ENCODE results near the gene SETSIP.
A peak's percentile ranks its signal among the peaks of the same experiment; 100 is the strongest.
"Not testable (repeated sequence)": the region's sequence is repeated elsewhere in the genome, so short reads cannot be mapped to it uniquely, and the experiment has no call there.

SETSIP gene, protein sequence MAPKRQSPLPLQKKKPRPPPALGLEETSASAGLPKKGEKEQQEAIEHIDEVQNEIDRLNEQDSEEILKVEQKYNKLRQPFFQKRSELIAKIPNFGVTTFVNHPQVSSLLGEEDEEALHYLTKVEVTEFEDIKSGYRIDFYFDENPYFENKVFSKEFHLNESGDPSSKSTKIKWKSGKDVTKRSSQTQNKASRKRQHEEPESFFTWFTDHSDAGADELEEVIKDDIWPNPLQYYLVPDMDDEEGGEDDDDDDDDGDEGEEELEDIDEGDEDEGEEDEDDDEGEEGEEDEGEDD

DNA sequence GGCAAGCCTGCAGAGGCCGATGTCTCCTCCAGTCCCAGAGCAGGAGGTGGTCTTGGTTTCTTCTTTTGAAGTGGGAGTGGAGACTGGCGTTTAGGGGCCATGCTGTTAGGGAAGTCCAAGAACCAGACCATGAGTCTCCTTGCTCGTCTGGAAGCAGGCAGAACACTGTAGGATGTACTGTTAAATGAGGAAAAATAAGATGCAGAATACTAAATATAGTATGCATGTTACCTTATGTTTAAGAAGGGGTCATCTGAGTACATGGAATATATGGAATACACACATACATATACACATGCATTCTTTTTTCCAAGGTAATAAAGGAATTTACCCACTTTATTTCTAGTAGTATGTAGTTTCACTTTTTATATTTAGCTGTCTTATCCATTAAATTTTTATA lies at the start of gene SETSIP:
Gene SETSIP, minus strand, starts transcription at position 101 of the 400 bp plus-strand sequence. Its CDS starts 0 bp downstream, at position 101.
- no peak for DNase-seq

- DNase-seq: no peak
Observed at GRCh38 chr1:92123868-92124267, 48.7 kb upstream of the SETSIP start.

DNA sequence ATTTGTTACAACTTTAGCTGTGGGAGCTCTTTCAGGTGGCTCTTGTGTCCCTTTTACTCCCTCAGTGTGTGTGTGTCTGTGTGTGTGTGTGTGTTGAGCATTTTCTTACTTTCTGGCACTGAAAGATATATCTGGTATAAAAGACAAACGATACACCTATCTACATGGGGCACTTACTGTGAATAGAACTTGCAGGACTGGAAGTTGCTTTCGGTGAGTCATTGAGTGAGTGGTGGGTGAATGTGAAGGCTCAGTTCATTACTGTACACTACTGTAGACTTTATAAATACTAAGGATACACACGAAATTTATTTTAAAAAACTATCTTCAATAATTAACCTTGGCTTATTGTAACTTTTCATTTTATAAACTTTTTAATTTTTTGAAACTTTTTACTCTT lies 43.6 kb upstream of the SETSIP start:
- no peak for DNase-seq

DNA sequence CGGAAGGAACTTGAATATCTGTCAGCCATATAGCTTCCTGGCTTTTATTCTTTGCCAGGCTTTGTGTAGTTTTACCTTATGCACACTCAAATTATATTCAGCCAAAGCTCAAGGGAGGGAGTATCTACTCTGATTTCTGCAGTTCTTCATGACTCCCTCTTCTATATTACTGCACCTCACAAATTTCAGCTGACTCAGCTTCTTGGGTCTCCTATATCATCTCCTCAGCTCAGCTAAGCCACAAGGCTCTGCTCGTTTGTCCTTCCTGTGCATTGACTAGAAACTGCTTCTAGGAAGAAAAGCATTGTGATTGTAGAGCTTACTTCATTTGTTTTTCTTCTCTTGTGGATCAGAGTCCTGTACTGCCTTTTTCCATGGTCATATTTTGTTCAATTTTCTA lies 42.3 kb upstream of the SETSIP start:
- no peak for DNase-seq

- DNase-seq: no peak
Observed at GRCh38 chr1:92108631-92109030, 33.4 kb upstream of the SETSIP start.

DNA sequence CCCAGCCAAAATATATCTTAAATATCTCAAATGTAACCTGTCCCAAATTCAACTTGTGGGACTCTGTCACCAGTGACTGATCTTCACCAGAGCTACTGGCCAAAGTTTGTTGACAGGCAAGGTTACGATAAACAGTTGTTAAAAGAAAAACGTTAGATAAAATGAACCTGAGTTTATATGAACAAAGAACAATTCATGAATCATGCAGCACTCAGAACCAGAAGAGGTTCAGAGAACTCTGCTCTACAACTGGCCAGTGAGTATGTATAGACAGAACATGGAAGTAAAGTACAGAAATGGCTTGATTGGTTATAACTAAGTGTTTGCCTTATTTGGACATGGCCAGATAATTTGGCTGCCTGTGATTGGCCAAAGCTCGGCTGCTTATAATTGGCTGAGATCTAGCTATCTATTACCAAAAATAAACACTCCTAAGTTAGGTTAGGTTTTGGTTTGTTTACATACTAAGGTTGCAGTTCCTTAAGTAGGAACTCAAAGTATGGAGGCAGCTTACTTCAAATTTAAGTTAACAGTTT lies 30.4 kb upstream of the SETSIP start:
- DNase-seq: no peak

GRCh38 chr1:92096317-92096716 lies 21.1 kb upstream of the SETSIP start:
- DNase-seq: no peak

DNA sequence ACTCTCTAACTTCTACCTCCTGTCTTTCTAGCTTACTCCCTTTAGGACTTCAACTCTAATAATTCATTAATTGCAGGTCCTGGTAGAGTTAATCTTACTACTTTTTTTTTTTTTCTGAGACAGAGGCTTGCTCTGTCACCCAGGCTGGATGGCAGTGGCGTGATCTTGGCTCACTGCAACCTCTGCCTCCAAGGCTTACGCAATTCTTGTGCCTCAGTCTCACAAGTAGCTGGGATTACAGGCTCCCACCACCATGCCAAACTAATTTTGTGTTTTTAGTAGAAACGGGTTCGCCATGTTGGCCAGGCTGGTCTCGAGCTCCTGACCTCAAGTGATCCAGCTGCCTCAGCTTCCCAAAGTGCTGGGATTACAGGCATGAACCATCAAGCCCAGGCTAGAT lies 20.7 kb upstream of the SETSIP start:
- no peak for DNase-seq

GRCh38 chr1:92094595-92094994 lies 19.4 kb upstream of the SETSIP start:
- DNase-seq: no peak

DNA sequence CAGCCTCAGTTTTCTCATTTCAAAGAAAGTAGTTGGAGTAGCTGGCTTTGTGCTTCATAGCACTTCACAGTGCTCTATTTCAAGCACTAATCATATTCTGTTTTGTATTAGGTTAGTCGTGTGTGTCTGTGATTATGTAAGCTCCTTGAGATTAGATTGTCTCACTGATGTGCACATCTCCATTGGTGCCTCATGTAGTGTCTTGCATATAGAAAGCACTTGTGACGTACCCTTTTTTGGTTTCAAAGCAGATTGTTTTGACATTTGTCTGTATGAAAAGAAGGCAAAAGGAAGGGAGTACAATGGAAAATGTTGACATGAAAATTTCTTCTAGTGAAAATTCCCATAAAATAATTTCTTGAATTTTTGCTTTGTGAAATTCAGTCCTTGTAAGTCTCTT lies 18.9 kb upstream of the SETSIP start:
- no peak for DNase-seq

- no peak for DNase-seq
Observed at GRCh38 chr1:92091625-92092024, 16.4 kb upstream of the SETSIP start.

GRCh38 chr1:92087542-92087941 lies 12.3 kb upstream of the SETSIP start:
- DNase-seq: no peak

GRCh38 chr1:92085727-92086126 lies 10.5 kb upstream of the SETSIP start:
- no peak for DNase-seq

DNA sequence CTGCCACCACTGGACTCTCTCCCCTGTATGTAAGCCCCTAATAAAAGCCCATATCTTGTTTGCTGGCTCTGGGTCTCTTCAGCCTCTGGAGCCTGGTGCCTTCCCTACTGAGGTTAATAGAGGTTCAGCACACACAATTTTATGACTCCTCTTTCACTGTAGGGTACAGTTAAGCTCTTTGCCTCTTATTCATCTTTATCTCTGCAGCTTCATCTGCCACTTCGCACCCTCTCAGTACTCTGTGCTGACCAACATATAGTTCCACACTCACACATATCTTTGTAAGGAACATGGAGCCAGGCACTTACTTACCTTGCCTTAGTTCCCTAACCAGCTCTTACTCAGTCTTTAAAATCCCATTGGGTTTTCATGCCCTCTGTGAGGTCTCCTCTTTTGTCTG lies 9.4 kb upstream of the SETSIP start:
- no peak for DNase-seq

DNA sequence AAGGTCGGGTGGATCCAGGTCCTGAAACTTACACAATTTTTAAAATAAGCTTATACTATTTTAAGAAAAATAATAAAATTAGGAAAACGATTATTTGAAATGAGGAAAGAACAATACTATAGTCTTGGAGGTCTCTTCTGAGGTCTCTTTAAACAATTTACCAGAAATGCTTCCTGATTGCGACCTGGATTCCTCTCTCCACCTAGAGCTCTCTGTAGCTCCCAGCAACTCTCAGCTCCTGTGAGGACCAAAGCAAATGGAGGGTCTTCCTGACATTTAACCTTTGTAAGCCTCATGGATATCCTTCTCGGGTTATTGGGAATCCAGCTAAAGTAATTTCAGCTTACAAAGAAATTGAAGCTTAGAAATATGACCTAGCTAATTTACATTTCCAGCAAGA lies 5.8 kb upstream of the SETSIP start:
- DNase-seq: no peak

DNA sequence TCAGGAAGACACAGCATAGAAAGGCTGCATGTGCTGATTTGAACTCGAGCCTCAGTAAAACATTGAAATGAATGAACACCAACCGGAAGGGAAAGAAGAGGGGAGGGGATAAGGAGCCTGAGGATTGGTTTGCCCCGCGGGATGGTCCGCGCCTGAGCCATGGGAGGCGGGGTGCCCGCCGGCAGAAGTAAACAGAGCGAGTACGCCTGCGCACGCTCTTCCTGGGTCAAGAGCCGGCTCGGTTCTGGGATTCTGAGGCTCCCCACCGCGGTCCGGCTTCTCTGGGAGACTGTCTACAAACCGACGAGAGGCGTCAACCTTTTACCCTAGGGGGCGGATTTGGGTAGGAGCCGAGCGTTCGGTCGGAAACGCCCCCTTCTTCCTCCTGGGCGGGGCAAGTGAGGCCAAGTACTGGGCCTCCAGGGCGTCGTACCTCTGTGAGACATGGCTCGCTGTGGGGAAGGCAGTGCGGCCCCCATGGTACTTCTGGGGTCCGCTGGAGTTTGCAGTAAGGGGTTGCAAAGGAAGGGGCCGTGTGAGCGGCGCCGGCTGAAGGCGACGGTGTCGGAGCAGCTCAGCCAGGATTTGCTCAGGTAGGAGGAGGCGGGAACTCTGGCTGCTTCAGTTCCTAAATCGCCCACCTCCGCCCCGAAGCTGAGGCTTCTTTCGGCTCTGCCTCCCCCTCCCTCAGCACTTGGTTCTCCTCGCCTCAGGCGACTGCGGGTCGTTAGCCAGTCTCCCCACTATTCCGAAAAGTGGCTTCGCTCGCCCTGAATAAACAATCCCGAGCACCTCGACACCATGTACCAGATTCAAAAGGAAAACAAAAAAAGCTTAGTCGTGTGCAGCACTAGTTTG lies 5.1 kb upstream of the SETSIP start, which contains the start of gene BTBD8:
Gene BTBD8, plus strand, starts transcription at position 218 of the 858 bp plus-strand sequence. Its CDS starts 227 bp downstream, at position 445.
- DNase-seq: peak; percentile 77

DNA sequence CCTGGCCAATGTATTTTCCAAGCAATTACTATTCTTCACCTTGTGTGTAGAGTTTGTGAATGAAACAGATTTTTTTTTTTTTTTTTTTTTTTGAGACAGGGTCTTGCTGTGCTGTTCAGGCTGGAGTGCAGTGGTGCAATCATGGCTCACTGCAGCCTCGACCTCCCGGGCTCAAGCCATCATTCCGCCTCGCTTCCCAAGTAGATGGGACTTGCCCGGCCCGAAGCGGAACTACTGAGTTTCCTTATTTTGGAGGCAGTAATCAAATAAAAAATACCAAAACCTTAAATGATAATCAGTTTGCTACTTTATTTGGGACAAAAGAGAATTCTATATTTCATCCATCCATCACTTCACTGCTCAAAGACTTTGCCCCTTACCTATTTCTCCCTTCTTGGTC lies 4.2 kb upstream of the SETSIP start:
- DNase-seq: no peak

GRCh38 chr1:92078077-92078476 lies 2.9 kb upstream of the SETSIP start:
- DNase-seq: not testable (repeated sequence)

DNA sequence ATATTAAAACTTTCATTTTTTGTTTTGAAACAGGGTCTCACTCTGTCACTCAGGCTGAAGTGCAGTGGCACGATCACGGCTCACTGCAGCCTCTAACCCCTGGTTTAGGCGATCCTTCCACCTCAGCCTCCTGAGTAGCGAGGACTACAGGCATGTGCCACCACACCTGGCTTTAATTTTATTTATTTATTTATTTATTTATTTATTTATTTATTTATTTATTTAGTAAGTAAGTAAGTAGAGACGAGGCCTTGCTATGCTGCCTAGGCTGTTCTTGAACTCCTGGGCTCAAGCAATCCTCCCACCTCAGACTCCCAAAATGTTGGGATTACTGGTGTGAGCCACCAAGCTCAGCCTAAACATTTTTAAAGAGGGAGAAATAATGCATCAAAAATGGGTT lies 1.2 kb upstream of the SETSIP start:
- DNase-seq: no peak

GRCh38 chr1:92074446-92074845 lies 765 bp downstream of the SETSIP start:
- not testable (repeated sequence) for DNase-seq

- no peak for DNase-seq
Observed at GRCh38 chr1:92070892-92071291, 4.3 kb downstream of the SETSIP start.

- DNase-seq: no peak
Observed at GRCh38 chr1:92066321-92066720, 8.9 kb downstream of the SETSIP start.

DNA sequence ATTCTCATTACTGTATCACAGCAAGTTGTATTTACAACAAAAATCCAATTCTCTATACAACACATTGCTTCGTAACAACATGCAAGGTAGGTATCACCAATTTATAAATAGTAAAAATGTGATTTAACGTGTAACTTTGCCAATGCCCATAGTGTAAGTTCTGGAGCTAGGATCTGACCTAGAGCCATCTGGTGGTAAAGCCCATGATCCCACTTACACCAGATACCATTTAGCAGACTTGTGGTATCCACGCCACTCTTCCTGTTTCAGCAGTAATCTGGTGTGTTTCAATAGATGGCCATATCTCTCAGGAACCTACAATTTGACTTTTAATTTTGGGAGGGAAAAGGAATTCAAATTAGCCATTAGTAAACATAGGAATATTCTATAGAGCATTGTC lies 10.2 kb downstream of the SETSIP start:
- DNase-seq: no peak

- no peak for DNase-seq
Observed at GRCh38 chr1:92051948-92052347, 23.3 kb downstream of the SETSIP start.
